Hair follicular keratinocyte (primary cell): ENCODE results near the gene OR2T10. TPM values are rescaled to one million over a fixed set of nuclear protein-coding genes. Genes with fewer than 3 reads are reported as not detected.

Experiments
- total RNA-seq: library from RNA; depleted of rRNA; stranded (reverse); fragments of >200 nt; gene quantifications from 2 replicates; pipeline ENCODE4 v1.2.3, GENCODE V29; 2015

OR2T10 gene, protein sequence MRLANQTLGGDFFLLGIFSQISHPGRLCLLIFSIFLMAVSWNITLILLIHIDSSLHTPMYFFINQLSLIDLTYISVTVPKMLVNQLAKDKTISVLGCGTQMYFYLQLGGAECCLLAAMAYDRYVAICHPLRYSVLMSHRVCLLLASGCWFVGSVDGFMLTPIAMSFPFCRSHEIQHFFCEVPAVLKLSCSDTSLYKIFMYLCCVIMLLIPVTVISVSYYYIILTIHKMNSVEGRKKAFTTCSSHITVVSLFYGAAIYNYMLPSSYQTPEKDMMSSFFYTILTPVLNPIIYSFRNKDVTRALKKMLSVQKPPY
- not detected in 2 replicates for total RNA-seq

DNA sequence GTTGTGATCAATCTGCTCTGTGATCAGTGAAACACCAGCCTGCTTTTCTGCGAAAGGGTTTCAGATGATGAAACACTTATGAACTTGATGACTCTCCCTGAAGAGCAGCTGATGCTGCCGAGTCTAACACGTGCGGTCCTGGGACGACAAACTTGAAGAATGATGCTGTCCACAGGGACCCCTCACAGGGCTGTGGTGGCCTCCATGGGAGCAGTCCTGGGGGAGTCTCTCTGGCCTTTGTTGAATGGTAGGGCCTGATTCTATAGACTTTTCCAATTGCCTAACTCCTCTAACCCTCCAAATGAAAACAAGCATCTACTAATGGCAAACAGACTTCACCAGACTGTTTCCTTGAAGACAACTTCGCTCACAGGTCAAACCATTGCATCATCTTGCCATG is at the start of gene OR2T10:
OR2T10 (minus strand) TSS at position 112 of the 400 bp plus-strand sequence. CDS start 3,932 bp downstream, outside the sequence.

DNA sequence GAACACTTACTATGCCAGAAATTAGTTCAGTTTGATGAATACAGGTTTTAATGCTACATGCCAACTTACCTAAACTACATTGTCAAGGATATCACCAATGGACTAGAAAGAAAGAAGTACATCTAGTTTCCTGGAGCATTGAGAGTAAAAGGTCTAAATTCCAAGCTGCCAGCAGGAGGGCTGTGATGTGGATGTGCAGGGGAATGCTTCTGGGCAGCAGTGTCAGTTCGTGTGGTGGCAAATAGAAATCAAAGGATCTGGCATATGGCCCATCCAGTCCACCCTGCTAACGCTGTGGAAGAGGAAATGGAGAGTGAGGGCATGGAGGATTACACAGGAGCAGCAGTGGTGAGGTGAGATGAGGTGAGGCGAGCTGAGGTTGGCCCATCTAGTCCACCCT is 47.7 kb upstream of the OR2T10 start, which contains the start of gene OR2T35:
OR2T35 (minus strand) TSS at position 101 of the 400 bp plus-strand sequence. CDS start 6,020 bp downstream, outside the sequence.

DNA sequence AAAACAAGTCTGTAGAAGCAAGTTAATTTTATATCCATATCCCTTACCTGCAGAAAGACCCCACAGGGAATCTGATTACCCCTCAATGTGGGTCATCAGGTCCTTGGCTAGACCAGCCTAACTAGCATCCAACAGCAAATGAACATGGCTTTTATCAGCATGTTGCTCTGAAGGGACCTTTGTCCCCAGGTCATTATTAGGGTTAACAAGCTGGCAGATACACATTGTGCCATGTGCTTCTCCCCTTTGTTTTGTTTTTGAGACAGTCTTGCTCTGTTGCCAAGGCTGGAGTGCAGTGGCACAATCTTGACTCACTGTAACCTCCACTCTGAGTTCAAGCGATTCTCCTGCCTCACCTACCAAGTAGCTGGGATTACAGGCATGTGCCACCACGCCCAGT is 37.5 kb upstream of the OR2T10 start, which contains the start of gene OR2T11:
OR2T11 (minus strand) TSS at position 101 of the 400 bp plus-strand sequence. CDS start 7,963 bp downstream, outside the sequence.

DNA sequence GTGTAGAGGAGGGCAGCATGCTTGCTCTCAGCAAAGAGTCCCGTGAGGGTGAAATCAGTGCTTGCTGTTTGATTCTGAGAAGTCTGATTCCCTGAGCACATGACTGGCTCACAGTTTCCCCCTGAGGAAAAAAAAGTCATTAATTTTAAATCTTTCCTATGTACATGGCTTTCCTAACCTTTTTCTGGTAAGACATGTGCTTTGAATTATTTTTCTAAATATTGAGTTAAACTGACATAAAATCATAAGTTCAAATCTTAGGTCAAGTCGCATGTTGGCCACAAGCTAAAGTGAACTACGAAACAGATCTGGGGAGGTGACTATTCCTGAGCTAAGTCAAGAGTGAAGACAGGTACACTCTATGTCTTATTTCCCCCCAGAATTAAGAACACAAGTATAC is 22.8 kb downstream of the OR2T10 start, which contains the start of gene OR2T34:
OR2T34 (minus strand) TSS at position 101 of the 400 bp plus-strand sequence; CDS start at position 101, 0 bp downstream.

DNA sequence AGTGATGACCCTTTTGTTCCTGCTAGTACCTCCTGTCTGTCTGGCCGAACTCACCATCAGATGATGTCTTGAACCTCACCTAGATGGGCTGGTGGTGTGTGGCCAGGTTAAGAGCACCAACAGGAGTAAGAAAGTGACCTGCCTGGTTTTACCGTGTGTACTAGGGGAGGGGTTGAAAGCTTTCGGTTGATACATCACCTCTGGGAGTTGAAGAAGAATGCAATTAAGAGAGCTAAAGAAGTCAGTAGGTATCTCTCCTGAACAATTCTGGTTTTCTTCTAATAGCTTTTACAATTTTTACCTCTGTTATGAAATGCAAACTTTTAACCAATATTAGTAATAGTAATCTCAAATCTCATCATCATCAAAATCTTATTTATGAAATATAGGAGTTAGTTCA is 34.8 kb downstream of the OR2T10 start, which contains the start of gene OR2T29:
OR2T29 (minus strand) TSS at position 101 of the 400 bp plus-strand sequence. CDS start 3,281 bp downstream, outside the sequence.

Other genes starting within 250 kb of the OR2T10 start
- not detected in 2 replicates for gene OR14C36, start 248.9 kb downstream of the OR2T10 start, total RNA-seq
- gene OR2T4, start 236.0 kb downstream of the OR2T10 start, total RNA-seq: not detected in 2 replicates
- gene OR2T6, start 222.0 kb downstream of the OR2T10 start, total RNA-seq: not detected in 2 replicates
- not detected in 2 replicates for gene OR2T1, start 194.7 kb downstream of the OR2T10 start, total RNA-seq
- not detected in 2 replicates for gene OR2T2, start 152.1 kb downstream of the OR2T10 start, total RNA-seq
- gene OR2T3, start 124.3 kb downstream of the OR2T10 start, total RNA-seq: not detected in 2 replicates
- gene OR2T5, start 109.1 kb downstream of the OR2T10 start, total RNA-seq: not detected in 2 replicates
- gene OR2G6, start 89.6 kb downstream of the OR2T10 start, total RNA-seq: not detected in 2 replicates
- not detected in 2 replicates for gene OR2T29, start 34.9 kb downstream of the OR2T10 start, total RNA-seq
- not detected in 2 replicates for gene OR2T34, start 22.9 kb downstream of the OR2T10 start, total RNA-seq
- not detected in 2 replicates for gene OR2T11, start 37.4 kb upstream of the OR2T10 start, total RNA-seq
- not detected in 2 replicates for gene OR2T35, start 47.6 kb upstream of the OR2T10 start, total RNA-seq
- not detected in 2 replicates for gene OR2T27, start 57.8 kb upstream of the OR2T10 start, total RNA-seq
- gene OR14I1, start 105.1 kb upstream of the OR2T10 start, total RNA-seq: not detected in 2 replicates
- gene LYPD8, start 158.1 kb upstream of the OR2T10 start, total RNA-seq: not detected in 2 replicates
- gene SH3BP5L, start 228.2 kb upstream of the OR2T10 start, total RNA-seq: 18.4 TPM in 2 replicates
- 26.2 and 28.7 TPM in 2 replicates for gene ZNF672, start 240.5 kb upstream of the OR2T10 start, total RNA-seq